Neural cell (in vitro differentiated cells): ENCODE measurements around the gene INO80. TPM values are rescaled to one million over a fixed set of nuclear protein-coding genes. Genes with fewer than 3 reads are reported as not detected.

Experiments
- H2AFZ ChIP-seq: fragments of 200-600, 300-800 bp; sonication (generic), shearing (Covaris generic); 2 replicates; pipeline ENCODE4 v1.6.0; 2014; ENCODE audit warnings: low read depth, mild to moderate bottlenecking, antibody characterized with exemption, low read length, moderate library complexity
- H3F3A ChIP-seq: fragments of 200-600 bp; shearing (Covaris generic); 2 replicates; pipeline ENCODE4 v1.6.1; 2016; ENCODE audit warnings: mild to moderate bottlenecking, moderate library complexity, mixed read lengths, antibody characterized with exemption, low read length; ENCODE audit not compliant: insufficient read depth, poor library complexity, severe bottlenecking
- H3K27ac ChIP-seq: fragments of 200-600, 300-800 bp; sonication (generic), shearing (Covaris generic); 2 replicates; pipeline ENCODE4 v1.5.1; 2014; ENCODE audit warnings: mild to moderate bottlenecking, low read length, moderate library complexity
- H3K27me3 ChIP-seq: fragments of 300-800, 200-600 bp; sonication (generic), shearing (Covaris generic); 2 replicates; pipeline ENCODE4 v1.6.0; 2014; ENCODE audit warnings: mild to moderate bottlenecking, low read depth, low read length, moderate library complexity; ENCODE audit not compliant: insufficient read depth
- H3K36me3 ChIP-seq: fragments of 300-800, 200-600 bp; sonication (generic), shearing (Covaris generic); 2 replicates; pipeline ENCODE4 v1.5.1; 2014; ENCODE audit warnings: mild to moderate bottlenecking, antibody characterized with exemption, low read length, moderate library complexity; ENCODE audit not compliant: insufficient read depth
- H3K4me2 ChIP-seq: fragments of 300-800, 200-600 bp; sonication (generic), shearing (Covaris generic); 2 replicates; pipeline ENCODE4 v1.6.0; 2014; ENCODE audit warnings: mild to moderate bottlenecking, low read length
- H3K4me3 ChIP-seq: fragments of 300-800, 200-600 bp; sonication (generic), shearing (Covaris generic); 2 replicates; pipeline ENCODE4 v1.5.1; 2014; ENCODE audit warnings: mild to moderate bottlenecking, low read length, moderate library complexity
- H3K79me2 ChIP-seq: fragments of 200-600 bp; shearing (Covaris generic); replicated peaks from 2 replicates; pipeline ENCODE4 v1.6.0; 2014; ENCODE audit warnings: mild to moderate bottlenecking, low read length, moderate library complexity; ENCODE audit not compliant: insufficient read depth
- H3K9ac ChIP-seq: fragments of 300-800, 200-600 bp; sonication (generic), shearing (Covaris generic); 2 replicates; pipeline ENCODE4 v1.6.1; 2016; ENCODE audit warnings: mild to moderate bottlenecking, low read length, mixed read lengths
- H3K9me2 ChIP-seq: fragments of 200-600 bp; shearing (Covaris generic); 2 replicates; pipeline ENCODE4 v1.6.1; 2016; ENCODE audit warnings: mild to moderate bottlenecking, low read length, mixed read lengths; ENCODE audit not compliant: insufficient read depth
- H3K9me3 ChIP-seq: fragments of 200-600, 300-800 bp; sonication (generic), shearing (Covaris generic); 2 replicates; pipeline ENCODE4 v1.6.1; 2016; ENCODE audit warnings: mild to moderate bottlenecking, mixed run types, low read length, moderate library complexity, mixed read lengths
- H4K20me1 ChIP-seq: fragments of 200-600 bp; shearing (Covaris generic); 2 replicates; pipeline ENCODE4 v1.6.1; 2016; ENCODE audit warnings: mild to moderate bottlenecking, mixed run types; ENCODE audit not compliant: insufficient read depth
- EP300 ChIP-seq: fragments of 450-650 bp; conservative IDR thresholded peaks from 2 replicates; pipeline ENCODE4 v1.6.1; 2014; ENCODE audit warnings: antibody characterized with exemption, mild to moderate bottlenecking, moderate library complexity; ENCODE audit not compliant: poor library complexity, severe bottlenecking
- MXI1 ChIP-seq: fragments of 450-650 bp; conservative IDR thresholded peaks from 2 replicates; pipeline ENCODE4 v1.6.1; 2014; ENCODE audit warnings: antibody characterized with exemption, mild to moderate bottlenecking; ENCODE audit not compliant: poor library complexity, severe bottlenecking
- POLR2AphosphoS5 ChIP-seq: IDR thresholded peaks from 2 replicates; pipeline ENCODE4 v1.6.1; 2012
- SMC3 ChIP-seq: fragments of 450-650 bp; conservative IDR thresholded peaks from 2 replicates; pipeline ENCODE4 v1.6.1; 2014; ENCODE audit warnings: antibody characterized with exemption, mild to moderate bottlenecking, moderate library complexity; ENCODE audit not compliant: poor library complexity
- TAF1 ChIP-seq: IDR thresholded peaks from 2 replicates; pipeline ENCODE4 v1.6.1; 2012; ENCODE audit warnings: low read depth
- polyA plus RNA-seq: library from polyadenylated mRNA; depleted of rRNA; stranded (reverse); fragments of >200 nt; gene quantifications from 2 replicates; pipeline ENCODE4 v1.2.3, GENCODE V29; 2014
- TF ChIP-seq, protein P1 (sequence below): fragments of 450-650 bp; IDR thresholded peaks from 2 replicates; pipeline ENCODE4 v1.5.1; 2014; ENCODE audit warnings: antibody characterized with exemption, mild to moderate bottlenecking, moderate library complexity; ENCODE audit not compliant: poor library complexity, severe bottlenecking
- TF ChIP-seq, protein P2 (sequence below): IDR thresholded peaks from 2 replicates; pipeline ENCODE4 v1.6.1; 2012; ENCODE audit warnings: borderline replicate concordance

INO80 gene
- polyA plus RNA-seq, 1 donor from 2014 or later, result 8.4 TPM

DNA sequence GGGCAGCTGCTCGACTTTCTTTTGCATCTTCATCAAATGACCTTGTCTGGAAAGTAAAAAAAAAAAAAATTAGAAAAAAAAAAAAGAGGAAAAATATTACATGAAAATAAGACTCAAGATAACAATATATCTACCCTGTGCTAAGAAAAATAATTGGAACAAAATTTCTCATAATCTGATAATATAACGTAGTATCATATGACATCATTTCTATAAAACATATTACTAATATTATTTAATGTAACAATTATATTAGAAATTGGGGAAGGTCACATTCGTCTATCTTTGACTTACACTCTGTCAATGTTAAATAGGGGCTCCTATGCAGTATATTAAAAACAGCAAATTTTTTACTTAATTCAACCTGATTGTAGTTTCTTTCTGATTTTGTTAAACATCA is 44.1 kb downstream of the INO80 start:
- no peaks in the 10 kb centered on the region for H3F3A ChIP-seq
- no peaks in the 10 kb centered on the region for H3K79me2 ChIP-seq
- H3K27me3 ChIP-seq, result no peaks in the 10 kb centered on the region
- no peak overlapping the region for H2AFZ ChIP-seq
- no peak overlapping the region for H3K4me2 ChIP-seq
- H3K4me3 ChIP-seq, result no peak overlapping the region
- no peak overlapping the region for H3K27ac ChIP-seq
- H3K9ac ChIP-seq, result no peak overlapping the region
- H4K20me1 ChIP-seq, result no peaks in the 10 kb centered on the region
- H3K36me3 ChIP-seq, result no peaks in the 10 kb centered on the region
- TF ChIP-seq POLR2AphosphoS5, result no peak
- TF ChIP-seq SMC3, result no peak
- TF ChIP-seq EP300, result no peak
- TF ChIP-seq, protein P1, sequence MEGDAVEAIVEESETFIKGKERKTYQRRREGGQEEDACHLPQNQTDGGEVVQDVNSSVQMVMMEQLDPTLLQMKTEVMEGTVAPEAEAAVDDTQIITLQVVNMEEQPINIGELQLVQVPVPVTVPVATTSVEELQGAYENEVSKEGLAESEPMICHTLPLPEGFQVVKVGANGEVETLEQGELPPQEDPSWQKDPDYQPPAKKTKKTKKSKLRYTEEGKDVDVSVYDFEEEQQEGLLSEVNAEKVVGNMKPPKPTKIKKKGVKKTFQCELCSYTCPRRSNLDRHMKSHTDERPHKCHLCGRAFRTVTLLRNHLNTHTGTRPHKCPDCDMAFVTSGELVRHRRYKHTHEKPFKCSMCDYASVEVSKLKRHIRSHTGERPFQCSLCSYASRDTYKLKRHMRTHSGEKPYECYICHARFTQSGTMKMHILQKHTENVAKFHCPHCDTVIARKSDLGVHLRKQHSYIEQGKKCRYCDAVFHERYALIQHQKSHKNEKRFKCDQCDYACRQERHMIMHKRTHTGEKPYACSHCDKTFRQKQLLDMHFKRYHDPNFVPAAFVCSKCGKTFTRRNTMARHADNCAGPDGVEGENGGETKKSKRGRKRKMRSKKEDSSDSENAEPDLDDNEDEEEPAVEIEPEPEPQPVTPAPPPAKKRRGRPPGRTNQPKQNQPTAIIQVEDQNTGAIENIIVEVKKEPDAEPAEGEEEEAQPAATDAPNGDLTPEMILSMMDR, result no peak
- TF ChIP-seq MXI1, result no peak
- TF ChIP-seq, protein P2, sequence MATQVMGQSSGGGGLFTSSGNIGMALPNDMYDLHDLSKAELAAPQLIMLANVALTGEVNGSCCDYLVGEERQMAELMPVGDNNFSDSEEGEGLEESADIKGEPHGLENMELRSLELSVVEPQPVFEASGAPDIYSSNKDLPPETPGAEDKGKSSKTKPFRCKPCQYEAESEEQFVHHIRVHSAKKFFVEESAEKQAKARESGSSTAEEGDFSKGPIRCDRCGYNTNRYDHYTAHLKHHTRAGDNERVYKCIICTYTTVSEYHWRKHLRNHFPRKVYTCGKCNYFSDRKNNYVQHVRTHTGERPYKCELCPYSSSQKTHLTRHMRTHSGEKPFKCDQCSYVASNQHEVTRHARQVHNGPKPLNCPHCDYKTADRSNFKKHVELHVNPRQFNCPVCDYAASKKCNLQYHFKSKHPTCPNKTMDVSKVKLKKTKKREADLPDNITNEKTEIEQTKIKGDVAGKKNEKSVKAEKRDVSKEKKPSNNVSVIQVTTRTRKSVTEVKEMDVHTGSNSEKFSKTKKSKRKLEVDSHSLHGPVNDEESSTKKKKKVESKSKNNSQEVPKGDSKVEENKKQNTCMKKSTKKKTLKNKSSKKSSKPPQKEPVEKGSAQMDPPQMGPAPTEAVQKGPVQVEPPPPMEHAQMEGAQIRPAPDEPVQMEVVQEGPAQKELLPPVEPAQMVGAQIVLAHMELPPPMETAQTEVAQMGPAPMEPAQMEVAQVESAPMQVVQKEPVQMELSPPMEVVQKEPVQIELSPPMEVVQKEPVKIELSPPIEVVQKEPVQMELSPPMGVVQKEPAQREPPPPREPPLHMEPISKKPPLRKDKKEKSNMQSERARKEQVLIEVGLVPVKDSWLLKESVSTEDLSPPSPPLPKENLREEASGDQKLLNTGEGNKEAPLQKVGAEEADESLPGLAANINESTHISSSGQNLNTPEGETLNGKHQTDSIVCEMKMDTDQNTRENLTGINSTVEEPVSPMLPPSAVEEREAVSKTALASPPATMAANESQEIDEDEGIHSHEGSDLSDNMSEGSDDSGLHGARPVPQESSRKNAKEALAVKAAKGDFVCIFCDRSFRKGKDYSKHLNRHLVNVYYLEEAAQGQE, result no peak
- H3K9me3 ChIP-seq, result no peaks in the 10 kb centered on the region
- no peaks in the 10 kb centered on the region for H3K9me2 ChIP-seq

DNA sequence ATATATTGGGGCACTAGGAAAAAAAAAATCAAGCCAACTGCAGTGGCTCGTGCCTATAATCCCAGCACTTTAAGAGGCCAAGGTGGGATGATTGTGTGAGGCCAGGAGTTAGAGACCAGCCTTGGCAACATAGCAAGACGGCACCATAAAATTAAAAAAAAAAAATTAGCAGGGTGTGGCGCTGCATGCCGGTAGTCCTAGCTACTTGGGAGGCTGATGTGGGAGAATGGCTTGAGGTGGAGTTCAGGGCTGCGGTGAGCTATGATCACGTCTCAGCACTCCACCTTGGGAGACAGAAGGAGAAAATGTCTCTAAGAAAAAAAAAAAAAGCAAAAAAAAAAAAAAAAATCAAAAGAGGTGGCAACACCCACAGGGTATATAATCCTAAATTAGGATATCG is 49.6 kb downstream of the INO80 start:
- Histone ChIP-seq H4K20me1 (no peaks in the 10 kb centered on the region), H3K9ac (no peak overlapping the region), H3K36me3 (no peaks in the 10 kb centered on the region), H3K79me2 (no peaks in the 10 kb centered on the region), H3K4me3 (no peak overlapping the region), H3K27ac (no peak overlapping the region), H3K4me2 (no peak overlapping the region), H3F3A (no peaks in the 10 kb centered on the region), H3K9me3 (peaks cover 5% of the 10 kb centered on the region), H3K27me3 (no peaks in the 10 kb centered on the region), H2AFZ (no peak overlapping the region), H3K9me2 (no peaks in the 10 kb centered on the region)
- TF ChIP-seq MXI1 (no peak), TAF1 (no peak), EP300 (no peak)
- TF ChIP-seq, protein P2, result no peak
- TF ChIP-seq, protein P1, result no peak
